ENCODE data around the gene FCER1G.

The FCER1G gene

GRCh38 chr1:161188381-161188780 lies 26.7 kb upstream of the FCER1G start:
- peaks cover 21% of the 10 kb centered on the region for H3K4me1 ChIP-seq (ENCODE audit: control insufficient read depth, insufficient read depth, low read length)
- H3K27ac ChIP-seq (ENCODE audit: low read length) = no peak overlapping the region
- H3K4me3 ChIP-seq (ENCODE audit: low read length in 2 of 2) = no peak overlapping the region

GRCh38 chr1:161189036-161189435 lies 26.1 kb upstream of the FCER1G start:
- Histone ChIP-seq H3K27ac (ENCODE audit: low read length) (no peak overlapping the region), H3K9me3 (ENCODE audit: control insufficient read depth in 2 of 2, low read length in 2 of 2) (no peaks in the 10 kb centered on the region), H3K4me3 (ENCODE audit: low read length in 2 of 2) (no peak overlapping the region), H3K36me3 (ENCODE audit: control insufficient read depth in 2 of 2, insufficient read depth in 2 of 2, low read length in 2 of 2) (peaks cover 0 to 6% of the 10 kb centered on the region in 2 donors), H3K4me1 (ENCODE audit: control insufficient read depth, insufficient read depth, low read length) (peaks cover 21% of the 10 kb centered on the region), H3K9ac (ENCODE audit: low read length in 2 of 2) (no peak overlapping the region), H3K27me3 (ENCODE audit: control insufficient read depth in 1 of 2, insufficient read depth in 2 of 2, low read length in 2 of 2) (no peaks in the 10 kb centered on the region)

More at GRCh38 chr1:161188381-161188780, 26.7 kb upstream of the FCER1G start:
- peaks cover 0 to 6% of the 10 kb centered on the region in 2 donors for H3K36me3 ChIP-seq (ENCODE audit: control insufficient read depth in 2 of 2, insufficient read depth in 2 of 2, low read length in 2 of 2)
- H3K27me3 ChIP-seq (ENCODE audit: control insufficient read depth in 1 of 2, insufficient read depth in 2 of 2, low read length in 2 of 2) = no peaks in the 10 kb centered on the region
- H3K9ac ChIP-seq (ENCODE audit: low read length in 2 of 2) = no peak overlapping the region
- H3K9me3 ChIP-seq (ENCODE audit: control insufficient read depth in 2 of 2, low read length in 2 of 2) = no peaks in the 10 kb centered on the region

- Histone ChIP-seq H3K36me3 (ENCODE audit: control insufficient read depth in 2 of 2, insufficient read depth in 2 of 2, low read length in 2 of 2) (peaks cover 0 to 17% of the 10 kb centered on the region in 2 donors), H3K9me3 (ENCODE audit: control insufficient read depth in 2 of 2, low read length in 2 of 2) (no peaks in the 10 kb centered on the region), H3K27me3 (ENCODE audit: control insufficient read depth in 1 of 2, insufficient read depth in 2 of 2, low read length in 2 of 2) (no peaks in the 10 kb centered on the region), H3K4me3 (ENCODE audit: low read length in 2 of 2) (no peak overlapping the region), H3K9ac (ENCODE audit: low read length in 2 of 2) (no peak overlapping the region), H3K4me1 (ENCODE audit: control insufficient read depth, insufficient read depth, low read length) (peaks cover 18% of the 10 kb centered on the region), H3K27ac (ENCODE audit: low read length) (no peak overlapping the region)
Measured at GRCh38 chr1:161190962-161191521, 24.1 kb upstream of the FCER1G start.

GRCh38 chr1:161191971-161192370 lies 23.1 kb upstream of the FCER1G start:
- H3K36me3 ChIP-seq (ENCODE audit: control insufficient read depth in 2 of 2, insufficient read depth in 2 of 2, low read length in 2 of 2) = peaks cover 0 to 18% of the 10 kb centered on the region in 2 donors
- no peak overlapping the region for H3K4me3 ChIP-seq (ENCODE audit: low read length in 2 of 2)
- no peaks in the 10 kb centered on the region for H3K9me3 ChIP-seq (ENCODE audit: control insufficient read depth in 2 of 2, low read length in 2 of 2)
- no peaks in the 10 kb centered on the region for H3K27me3 ChIP-seq (ENCODE audit: control insufficient read depth in 1 of 2, insufficient read depth in 2 of 2, low read length in 2 of 2)
- no peak overlapping the region for H3K9ac ChIP-seq (ENCODE audit: low read length in 2 of 2)
- peaks cover 24% of the 10 kb centered on the region for H3K4me1 ChIP-seq (ENCODE audit: control insufficient read depth, insufficient read depth, low read length)
- no peak overlapping the region for H3K27ac ChIP-seq (ENCODE audit: low read length)

- no peak overlapping the region for H3K9ac ChIP-seq (ENCODE audit: low read length in 2 of 2)
- H3K36me3 ChIP-seq (ENCODE audit: control insufficient read depth in 2 of 2, insufficient read depth in 2 of 2, low read length in 2 of 2) = peaks cover 0 to 18% of the 10 kb centered on the region in 2 donors
- no peaks in the 10 kb centered on the region for H3K9me3 ChIP-seq (ENCODE audit: control insufficient read depth in 2 of 2, low read length in 2 of 2)
- no peak overlapping the region for H3K4me3 ChIP-seq (ENCODE audit: low read length in 2 of 2)
- H3K27me3 ChIP-seq (ENCODE audit: control insufficient read depth in 1 of 2, insufficient read depth in 2 of 2, low read length in 2 of 2) = no peaks in the 10 kb centered on the region
- H3K4me1 ChIP-seq (ENCODE audit: control insufficient read depth, insufficient read depth, low read length) = peaks cover 28% of the 10 kb centered on the region
- H3K27ac ChIP-seq (ENCODE audit: low read length) = no peak overlapping the region
Measured at GRCh38 chr1:161192476-161193465, 22.3 kb upstream of the FCER1G start.

GRCh38 chr1:161193561-161194235 lies 21.4 kb upstream of the FCER1G start:
- H3K36me3 ChIP-seq (ENCODE audit: control insufficient read depth in 2 of 2, insufficient read depth in 2 of 2, low read length in 2 of 2) = peaks cover 0 to 18% of the 10 kb centered on the region in 2 donors
- H3K4me3 ChIP-seq (ENCODE audit: low read length in 2 of 2) = no peak overlapping the region
- peaks cover 37% of the 10 kb centered on the region for H3K4me1 ChIP-seq (ENCODE audit: control insufficient read depth, insufficient read depth, low read length)
- no peaks in the 10 kb centered on the region for H3K9me3 ChIP-seq (ENCODE audit: control insufficient read depth in 2 of 2, low read length in 2 of 2)
- H3K9ac ChIP-seq (ENCODE audit: low read length in 2 of 2) = no peak overlapping the region
- H3K27ac ChIP-seq (ENCODE audit: low read length) = no peak overlapping the region
- H3K27me3 ChIP-seq (ENCODE audit: control insufficient read depth in 1 of 2, insufficient read depth in 2 of 2, low read length in 2 of 2) = no peaks in the 10 kb centered on the region

GRCh38 chr1:161195171-161195570 lies 19.9 kb upstream of the FCER1G start:
- H3K27me3 ChIP-seq (ENCODE audit: control insufficient read depth in 1 of 2, insufficient read depth in 2 of 2, low read length in 2 of 2) = no peaks in the 10 kb centered on the region
- H3K4me3 ChIP-seq (ENCODE audit: low read length in 2 of 2) = peak overlapping the region in 1 of 2 donors; percentile 54
- H3K4me1 ChIP-seq (ENCODE audit: control insufficient read depth, insufficient read depth, low read length) = peaks cover 51% of the 10 kb centered on the region
- no peaks in the 10 kb centered on the region for H3K9me3 ChIP-seq (ENCODE audit: control insufficient read depth in 2 of 2, low read length in 2 of 2)
- no peak overlapping the region for H3K27ac ChIP-seq (ENCODE audit: low read length)
- peak overlapping the region in 1 of 2 donors; percentile 80 for H3K9ac ChIP-seq (ENCODE audit: low read length in 2 of 2)
- H3K36me3 ChIP-seq (ENCODE audit: control insufficient read depth in 2 of 2, insufficient read depth in 2 of 2, low read length in 2 of 2) = peaks cover 0 to 18% of the 10 kb centered on the region in 2 donors

- peak overlapping the region; percentile 22 to 68 for H3K4me3 ChIP-seq (ENCODE audit: low read length in 2 of 2)
- H3K9me3 ChIP-seq (ENCODE audit: control insufficient read depth in 2 of 2, low read length in 2 of 2) = no peaks in the 10 kb centered on the region
- peaks cover 60% of the 10 kb centered on the region for H3K4me1 ChIP-seq (ENCODE audit: control insufficient read depth, insufficient read depth, low read length)
- no peak overlapping the region for H3K27ac ChIP-seq (ENCODE audit: low read length)
- H3K36me3 ChIP-seq (ENCODE audit: control insufficient read depth in 2 of 2, insufficient read depth in 2 of 2, low read length in 2 of 2) = peaks cover 0 to 18% of the 10 kb centered on the region in 2 donors
- no peaks in the 10 kb centered on the region for H3K27me3 ChIP-seq (ENCODE audit: control insufficient read depth in 1 of 2, insufficient read depth in 2 of 2, low read length in 2 of 2)
- peak overlapping the region in 1 of 2 donors; percentile 80 for H3K9ac ChIP-seq (ENCODE audit: low read length in 2 of 2)
Measured at GRCh38 chr1:161196111-161196510, 19.0 kb upstream of the FCER1G start.

- peak overlapping the region; percentile 99 for H3K27ac ChIP-seq (ENCODE audit: low read length)
- H3K4me1 ChIP-seq (ENCODE audit: control insufficient read depth, insufficient read depth, low read length) = peaks cover 67% of the 10 kb centered on the region
- peak overlapping the region; percentile 51 to 80 for H3K9ac ChIP-seq (ENCODE audit: low read length in 2 of 2)
- peaks cover 0 to 15% of the 10 kb centered on the region in 2 donors for H3K36me3 ChIP-seq (ENCODE audit: control insufficient read depth in 2 of 2, insufficient read depth in 2 of 2, low read length in 2 of 2)
- H3K4me3 ChIP-seq (ENCODE audit: low read length in 2 of 2) = peak overlapping the region; percentile 66 to 68
- no peaks in the 10 kb centered on the region for H3K27me3 ChIP-seq (ENCODE audit: control insufficient read depth in 1 of 2, insufficient read depth in 2 of 2, low read length in 2 of 2)
- H3K9me3 ChIP-seq (ENCODE audit: control insufficient read depth in 2 of 2, low read length in 2 of 2) = no peaks in the 10 kb centered on the region
Measured at GRCh38 chr1:161196521-161197451, 18.3 kb upstream of the FCER1G start.

Measured in stomach smooth muscle (tissue), 2 donors.